Stimulated activated CD4-positive, alpha-beta T cell treated with anti-CD3 and anti-CD28 coated beads, Interleukin-4, amount 100 ng/mL, for 1 hour (primary cell): ENCODE data around the gene RUBCNL.

Source experiments
- DNase-seq: peaks from one replicate; pipeline ENCODE4 v3.0.0-alpha.2; 2020

The RUBCNL gene

DNA sequence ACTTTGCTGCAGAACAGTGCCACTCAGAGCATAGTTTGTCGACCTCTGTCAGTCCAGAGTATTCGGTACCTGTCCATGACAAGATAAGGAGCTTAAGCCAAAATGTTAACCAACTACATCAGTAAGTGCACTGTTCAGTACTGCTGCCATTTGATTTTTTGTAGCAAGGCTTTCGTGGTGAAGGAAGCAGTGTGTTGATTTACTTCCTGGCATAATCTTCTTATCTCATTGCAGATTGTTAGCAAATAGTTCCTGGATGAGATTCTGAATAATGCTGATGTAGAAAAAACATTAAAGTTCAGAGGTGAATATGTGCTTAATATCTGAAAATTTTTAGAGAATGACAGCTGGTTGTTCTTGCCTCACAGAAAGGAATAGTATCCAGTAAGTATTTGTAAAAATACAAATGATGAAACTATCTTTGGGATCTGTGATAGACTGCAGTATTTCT lies 89.7 kb downstream of the RUBCNL start:
- DNase-seq, result no peak

- DNase-seq, result no peak
Observed at GRCh38 chr13:46296921-46297320, 90.1 kb downstream of the RUBCNL start.

- no peak for DNase-seq
Observed at GRCh38 chr13:46296115-46296822, 90.8 kb downstream of the RUBCNL start.

- no peak for DNase-seq
Observed at GRCh38 chr13:46295491-46296114, 91.4 kb downstream of the RUBCNL start.

DNA sequence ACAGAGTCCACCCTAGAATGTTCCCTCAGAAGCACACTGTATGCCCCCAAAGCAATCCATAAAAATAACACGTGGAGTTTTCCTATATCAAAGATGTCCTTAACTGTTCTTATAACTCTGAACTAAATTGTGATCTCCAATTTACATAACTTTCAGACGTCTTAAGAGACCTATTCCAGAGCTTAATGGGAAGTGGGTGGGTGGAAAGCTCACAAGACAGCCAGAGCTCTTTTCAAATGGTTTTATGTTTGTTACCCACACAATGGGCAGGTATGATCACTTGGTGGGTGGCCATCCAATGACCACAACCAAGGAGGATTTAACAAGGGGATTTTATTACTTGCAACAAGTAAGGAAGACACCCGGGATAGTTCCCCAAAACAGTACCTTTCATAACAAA lies 93.6 kb downstream of the RUBCNL start:
- DNase-seq, result no peak
